ENCODE measurements around the gene TMEM232. TPM values are rescaled to one million over a fixed set of nuclear protein-coding genes. Genes with fewer than 3 reads are reported as not detected.

Gene TMEM232
- total and polyA plus RNA-seq, 2 of the 4 experiments (the other 2 are of a cell fraction), result 0.17 to 0.36 TPM

DNA sequence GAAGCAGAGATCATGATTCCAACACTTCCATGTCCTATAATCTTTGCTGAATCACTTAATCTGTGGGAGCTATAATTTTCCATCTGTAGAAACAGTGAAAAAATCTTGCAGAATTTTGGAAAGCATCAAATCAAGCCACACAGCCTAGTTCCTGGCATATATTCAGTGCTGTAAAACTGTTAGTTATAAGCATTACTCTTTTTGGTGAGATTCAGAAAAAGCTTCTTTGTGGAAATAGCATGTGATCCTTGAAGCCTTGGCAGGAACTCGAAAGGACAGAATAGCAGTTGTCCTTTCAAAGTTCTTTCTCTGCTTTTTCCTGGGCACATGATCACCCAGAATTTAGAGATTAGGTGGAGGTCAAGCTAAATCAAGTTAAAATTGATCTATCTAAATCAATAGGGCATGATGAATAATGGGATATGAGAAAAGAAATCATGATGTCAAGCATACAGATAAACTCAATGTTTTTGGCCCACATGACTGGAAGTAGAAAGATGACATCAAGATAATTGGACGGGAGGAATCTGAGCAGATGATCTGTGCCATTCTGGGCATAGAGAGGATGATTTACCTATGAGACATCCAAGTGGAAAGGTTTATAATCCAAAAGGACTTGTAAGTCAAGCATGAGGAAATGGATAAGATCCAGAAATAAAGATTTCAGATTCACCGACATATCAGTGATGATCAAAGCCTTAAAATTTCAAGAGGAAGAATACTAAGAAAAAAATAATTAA is 73.1 kb downstream of the TMEM232 start:
- H3K27me3 ChIP-seq (ENCODE audit: control insufficient read depth, insufficient read depth, low read length), result no peaks in the 10 kb centered on the region
- H2AK9ac ChIP-seq (replicated peaks; ENCODE audit: low read depth, low read length, poor library complexity), result no peak overlapping the region
- no peak overlapping the region for H2AFZ ChIP-seq (replicated peaks; ENCODE audit: low read length, poor library complexity)
- DNase-seq, result no peak
- TF ChIP-seq MXI1 (IDR thresholded peaks at IDR 0.05; ENCODE audit: borderline replicate concordance, low read depth, low read length) (no peak), SMC3 (IDR thresholded peaks at IDR 0.05; ENCODE audit: low read depth, low read length) (no peak), NFE2L2 (IDR thresholded peaks at IDR 0.05; ENCODE audit: low read depth, low read length) (no peak), POLR2A (IDR thresholded peaks at IDR 0.05; ENCODE audit: low read depth, low read length) (no peak), MAFK (IDR thresholded peaks at IDR 0.05; ENCODE audit: low read depth, low read length) (no peak), MAZ (IDR thresholded peaks at IDR 0.05; ENCODE audit: borderline replicate concordance, low read depth, low read length) (no peak)
- TF ChIP-seq, protein P1, sequence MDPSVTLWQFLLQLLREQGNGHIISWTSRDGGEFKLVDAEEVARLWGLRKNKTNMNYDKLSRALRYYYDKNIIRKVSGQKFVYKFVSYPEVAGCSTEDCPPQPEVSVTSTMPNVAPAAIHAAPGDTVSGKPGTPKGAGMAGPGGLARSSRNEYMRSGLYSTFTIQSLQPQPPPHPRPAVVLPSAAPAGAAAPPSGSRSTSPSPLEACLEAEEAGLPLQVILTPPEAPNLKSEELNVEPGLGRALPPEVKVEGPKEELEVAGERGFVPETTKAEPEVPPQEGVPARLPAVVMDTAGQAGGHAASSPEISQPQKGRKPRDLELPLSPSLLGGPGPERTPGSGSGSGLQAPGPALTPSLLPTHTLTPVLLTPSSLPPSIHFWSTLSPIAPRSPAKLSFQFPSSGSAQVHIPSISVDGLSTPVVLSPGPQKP (IDR thresholded peaks at IDR 0.05; ENCODE audit: borderline replicate concordance, low read depth, low read length), result no peak
- TF ChIP-seq, protein P2, sequence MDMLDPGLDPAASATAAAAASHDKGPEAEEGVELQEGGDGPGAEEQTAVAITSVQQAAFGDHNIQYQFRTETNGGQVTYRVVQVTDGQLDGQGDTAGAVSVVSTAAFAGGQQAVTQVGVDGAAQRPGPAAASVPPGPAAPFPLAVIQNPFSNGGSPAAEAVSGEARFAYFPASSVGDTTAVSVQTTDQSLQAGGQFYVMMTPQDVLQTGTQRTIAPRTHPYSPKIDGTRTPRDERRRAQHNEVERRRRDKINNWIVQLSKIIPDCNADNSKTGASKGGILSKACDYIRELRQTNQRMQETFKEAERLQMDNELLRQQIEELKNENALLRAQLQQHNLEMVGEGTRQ (IDR thresholded peaks at IDR 0.05; ENCODE audit: low read depth, low read length), result no peak
- H3K9me1 ChIP-seq (ENCODE audit: insufficient read depth, low read length), result peaks cover 3% of the 10 kb centered on the region; the same call in 1 of the 2 replicates
- WGBS, 2 experiments (ENCODE audit: extremely low coverage in 2 of 2, insufficient read length in 1 of 2), result no CpG with 5 or more reads among the region's 3 CpGs
- no peaks in the 10 kb centered on the region for H4K20me1 ChIP-seq (ENCODE audit: insufficient read depth, low read length)
- intact Hi-C loops (cut with micrococcal nuclease) (no loop called here), in situ Hi-C loops (cut with MboI; ENCODE audit: low sequenced_read_pairs) (no loop called here), dilution Hi-C loops (cut with HindIII; ENCODE audit: low sequenced_read_pairs, unreplicated experiment) (no loop called here)
- no peak overlapping the region for H3K4ac ChIP-seq (ENCODE audit: low read depth, low read length)
- H3K4me2 ChIP-seq (ENCODE audit: low read depth, low read length), result no peak overlapping the region
- no peak overlapping the region for H2BK120ac ChIP-seq (ENCODE audit: low read depth, low read length)
- no peak overlapping the region for H4K91ac ChIP-seq (ENCODE audit: insufficient read depth, low read depth, low read length)
- CTCF ChIA-PET, result no interaction called here
- H3K23ac ChIP-seq (ENCODE audit: low read depth, low read length), result no peak overlapping the region
- no peak overlapping the region for H3K27ac ChIP-seq (ENCODE audit: insufficient read depth, low read length)
- H3K56ac ChIP-seq (ENCODE audit: extremely low read depth, insufficient read depth, low read length), result no peak overlapping the region
- no peak overlapping the region for H2AK5ac ChIP-seq (ENCODE audit: low read depth, low read length)
- H3K79me1 ChIP-seq (ENCODE audit: low read depth in 1 of 2, low read length in 2 of 2), result no peaks in the 10 kb centered on the region
- no TSS peak for BruUV-seq (replicated peaks)
- no peak overlapping the region for H4K5ac ChIP-seq (ENCODE audit: low read depth, low read length)
- no peak overlapping the region for H2BK20ac ChIP-seq (ENCODE audit: low read depth, low read length)
- no peaks in the 10 kb centered on the region for H3K36me3 ChIP-seq (ENCODE audit: control insufficient read depth, insufficient read depth, low read length)
- H3K9ac ChIP-seq (ENCODE audit: low read depth, low read length), result no peak overlapping the region
- no peak overlapping the region for H3K18ac ChIP-seq (ENCODE audit: low read depth, low read length)
- no peak overlapping the region for H4K8ac ChIP-seq (ENCODE audit: low read depth in 2 of 2, low read length in 2 of 2)
- POLR2A ChIA-PET (ENCODE audit: unreplicated experiment), result no interaction called here
- H2BK5ac ChIP-seq (ENCODE audit: low read depth, low read length, poor library complexity, severe bottlenecking), result no peak overlapping the region
- no peaks in the 10 kb centered on the region for H3K9me3 ChIP-seq (ENCODE audit: control insufficient read depth, insufficient read depth, low read length)
- no peaks in the 10 kb centered on the region for H3K4me1 ChIP-seq (ENCODE audit: control insufficient read depth, insufficient read depth, low read length)
- no peak overlapping the region for H2BK15ac ChIP-seq (ENCODE audit: low read depth, low read length)
- no peak for ATAC-seq (ENCODE audit: low read depth)
- no peak overlapping the region for H3K4me3 ChIP-seq (ENCODE audit: insufficient read depth, low read depth, low read length)
- no peak overlapping the region for H3K14ac ChIP-seq (replicated peaks; ENCODE audit: low read depth, low read length)
